Lung (tissue), 16 donors: ENCODE data around the gene CIART. TPM values are rescaled to one million over a fixed set of nuclear protein-coding genes. Genes with fewer than 3 reads are reported as not detected.
"Not testable (repeated sequence)": the region's sequence is repeated elsewhere in the genome, so short reads cannot be mapped to it uniquely, and the experiment has no call there.

Source experiments
- ATAC-seq: fragments of 200-7000 bp; cut with Tn5 transposase; one replicate; pipeline ENCODE4 v1.9.1; 2020; ENCODE audit warnings: moderate number of reproducible peaks; ENCODE audit not compliant: insufficient read depth, low FRiP score
- DNase-seq, 3 donors: peaks; one replicate each; pipeline ENCODE4 v3.0.0-alpha.2; 2013 to 2017
- H3K27ac ChIP-seq, 2 donors: one replicate each; pipeline ENCODE4 v1.5.1; 2013; ENCODE audit warnings: mild to moderate bottlenecking in 2 of 2, moderate library complexity in 2 of 2, control low read depth in 1 of 2, inconsistent platforms in 1 of 2, low read depth in 1 of 2, low read length in 1 of 2
- H3K27me3 ChIP-seq, 3 donors: one replicate each; pipeline ENCODE4 v1.5.1; 2013; ENCODE audit warnings: low read length in 2 of 3; ENCODE audit not compliant: control insufficient read depth in 3 of 3, insufficient read depth in 3 of 3
- H3K36me3 ChIP-seq, 4 donors: one replicate each; pipeline ENCODE4 v1.5.1; 2013; ENCODE audit warnings: low read length in 4 of 4, mild to moderate bottlenecking in 1 of 4, moderate library complexity in 1 of 4; ENCODE audit not compliant: control insufficient read depth in 4 of 4, insufficient read depth in 4 of 4
- H3K4me1 ChIP-seq, 5 donors: one replicate each; pipeline ENCODE4 v1.5.1; 2013; ENCODE audit warnings: low read length in 5 of 5, mild to moderate bottlenecking in 2 of 5, moderate library complexity in 1 of 5; ENCODE audit not compliant: control insufficient read depth in 5 of 5, insufficient read depth in 5 of 5
- H3K4me3 ChIP-seq: one replicate; pipeline ENCODE4 v1.5.1; 2013; ENCODE audit warnings: mild to moderate bottlenecking, control low read depth, moderate library complexity
- H3K9ac ChIP-seq, 2 donors: one replicate each; pipeline ENCODE4 v1.5.1; 2013; ENCODE audit warnings: low read length in 2 of 2, control low read depth in 1 of 2; ENCODE audit not compliant: insufficient read depth in 1 of 2
- H3K9me3 ChIP-seq, 4 donors: one replicate each; pipeline ENCODE4 v1.5.1; 2013; ENCODE audit warnings: low read length in 3 of 4, mild to moderate bottlenecking in 1 of 4, moderate library complexity in 1 of 4; ENCODE audit not compliant: control insufficient read depth in 4 of 4, insufficient read depth in 3 of 4
- WGBS, 2 donors: extraction: QIAGEN DNeasy Blood & Tissue Kit; methylation state at CpG; one replicate each; pipeline ENCODE4 v1.1.7; 2013; 5-methylcytosine and 5-hydroxymethylcytosine counted together
- long read RNA-seq, 5 donors: transcript quantifications; one replicate each; lab custom pipeline, GENCODE V29; 2026
- polyA plus RNA-seq, 2 donors: library from polyadenylated mRNA; stranded (reverse); fragments of 200-250 nt; gene quantifications; one replicate each; pipeline ENCODE4 v1.2.1, GENCODE V29; 2013
- total RNA-seq, 2 donors: library from RNA; depleted of rRNA in 1 of 2; stranded (reverse); fragments of >200 nt in 1 of 2; gene quantifications; one replicate each; pipeline ENCODE4 v1.2.1, GENCODE V29; 2014 to 2021
- TF ChIP-seq, protein P1 (sequence below): IDR thresholded peaks from 2 replicates; pipeline ENCODE4 v1.5.1; 2012; ENCODE audit warnings: mild to moderate bottlenecking; ENCODE audit errors: control extremely low read depth, extremely low read depth
- donor health status: control.
- donor health status: control.
- donor health status: Bipolar disorder and iron deficiency.
- donor health status: healthy.
- donor health status: DM: yes; HTN: yes; CAD: no.

Gene CIART, protein sequence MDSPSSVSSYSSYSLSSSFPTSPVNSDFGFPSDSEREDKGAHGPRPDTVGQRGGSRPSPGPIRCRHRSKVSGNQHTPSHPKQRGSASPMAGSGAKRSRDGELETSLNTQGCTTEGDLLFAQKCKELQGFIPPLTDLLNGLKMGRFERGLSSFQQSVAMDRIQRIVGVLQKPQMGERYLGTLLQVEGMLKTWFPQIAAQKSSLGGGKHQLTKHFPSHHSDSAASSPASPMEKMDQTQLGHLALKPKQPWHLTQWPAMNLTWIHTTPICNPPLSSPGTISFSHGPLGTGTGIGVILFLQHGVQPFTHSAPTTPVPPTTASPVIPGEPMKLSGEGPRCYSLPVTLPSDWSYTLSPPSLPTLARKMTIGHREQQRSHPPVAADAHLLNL
- total RNA-seq (1 to 10 TPM; 1.3 to 6.5 TPM), polyA plus RNA-seq (1 to 10 TPM; 3.4 to 8.0 TPM)
- long read RNA-seq, donor 1, partial matches to known transcripts = 0 of 3 reads
- long read RNA-seq, donor 1, other reads (novel, unspliced or antisense) = 0 of 3 reads
- long read RNA-seq, donor 2 = 0 reads
- long read RNA-seq, donor 3 = 0 reads
- long read RNA-seq, donor 4 = 0 reads
- long read RNA-seq, donor 5, transcript CIART-202 (6 exons, 1,179 nt) = major isoform, 6 of 6 reads
- long read RNA-seq, donor 5, partial matches to known transcripts = 0 of 6 reads
- long read RNA-seq, donor 5, other reads (novel, unspliced or antisense) = 0 of 6 reads

DNA sequence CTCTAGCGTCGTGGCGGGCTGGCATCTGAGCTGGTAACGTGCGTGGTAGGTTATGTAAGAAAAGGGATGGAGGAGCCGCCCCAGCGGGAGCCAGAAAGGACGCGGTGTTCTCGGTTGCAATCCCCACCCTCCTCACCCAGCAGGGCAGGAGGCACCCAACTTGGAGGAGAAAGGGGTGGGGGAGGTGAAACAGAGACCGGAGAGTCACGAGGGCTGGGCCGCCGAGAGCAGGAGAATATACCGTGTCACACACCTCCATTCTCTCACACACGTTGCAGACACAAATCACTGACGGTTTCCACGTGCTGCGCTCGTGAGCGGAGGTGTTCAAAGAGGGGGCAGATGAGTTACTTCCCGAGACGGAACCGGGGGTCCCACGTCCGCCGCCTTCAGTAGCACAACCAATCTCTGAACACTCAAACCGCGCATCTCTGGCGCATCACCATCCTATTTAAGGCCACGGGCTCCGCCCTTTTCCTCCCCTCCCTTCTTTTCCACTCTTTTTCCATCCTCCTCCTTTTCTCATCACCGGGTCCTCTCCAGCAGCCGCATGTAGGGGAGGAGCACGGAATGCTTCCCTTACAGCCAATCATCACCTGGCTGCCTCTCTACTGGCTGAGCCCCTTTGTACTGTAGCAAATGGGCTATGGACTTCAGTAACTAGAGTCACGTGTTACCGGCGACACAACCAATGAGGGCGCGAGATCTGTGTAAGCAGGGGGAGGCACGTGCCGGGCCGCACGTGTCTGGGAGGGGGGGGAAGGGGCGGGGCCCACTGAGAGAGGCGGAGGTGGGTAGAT, at the start of gene CIART:
Gene CIART, plus strand, starts transcription at position 797 of the 800 bp plus-strand sequence. CDS start 714 bp downstream, outside the sequence.
- WGBS, 2 donors = 3% methylated on average over 46 of the region's 46 CpGs
- H3K4me1 ChIP-seq = peaks cover 0 to 17% (median 4%) of the 10 kb centered on the region in 5 donors
- H3K36me3 ChIP-seq = peaks cover 0 to 7% (median 2%) of the 10 kb centered on the region in 4 donors
- H3K27me3 ChIP-seq = no peaks in the 10 kb centered on the region
- peak within 1 kb of the TSS; percentile 45 for H3K4me3 ChIP-seq
- H3K9ac ChIP-seq = peak within 1 kb of the TSS; percentile 34 to 83
- H3K27ac ChIP-seq = peak within 1 kb of the TSS; percentile 88 to 97
- DNase-seq (peak; percentile 94 to 97 (median 94)), ATAC-seq (peak; percentile 92)
- no peaks in the 10 kb centered on the region for H3K9me3 ChIP-seq
- TF ChIP-seq, protein P1, sequence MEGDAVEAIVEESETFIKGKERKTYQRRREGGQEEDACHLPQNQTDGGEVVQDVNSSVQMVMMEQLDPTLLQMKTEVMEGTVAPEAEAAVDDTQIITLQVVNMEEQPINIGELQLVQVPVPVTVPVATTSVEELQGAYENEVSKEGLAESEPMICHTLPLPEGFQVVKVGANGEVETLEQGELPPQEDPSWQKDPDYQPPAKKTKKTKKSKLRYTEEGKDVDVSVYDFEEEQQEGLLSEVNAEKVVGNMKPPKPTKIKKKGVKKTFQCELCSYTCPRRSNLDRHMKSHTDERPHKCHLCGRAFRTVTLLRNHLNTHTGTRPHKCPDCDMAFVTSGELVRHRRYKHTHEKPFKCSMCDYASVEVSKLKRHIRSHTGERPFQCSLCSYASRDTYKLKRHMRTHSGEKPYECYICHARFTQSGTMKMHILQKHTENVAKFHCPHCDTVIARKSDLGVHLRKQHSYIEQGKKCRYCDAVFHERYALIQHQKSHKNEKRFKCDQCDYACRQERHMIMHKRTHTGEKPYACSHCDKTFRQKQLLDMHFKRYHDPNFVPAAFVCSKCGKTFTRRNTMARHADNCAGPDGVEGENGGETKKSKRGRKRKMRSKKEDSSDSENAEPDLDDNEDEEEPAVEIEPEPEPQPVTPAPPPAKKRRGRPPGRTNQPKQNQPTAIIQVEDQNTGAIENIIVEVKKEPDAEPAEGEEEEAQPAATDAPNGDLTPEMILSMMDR = no peak

GRCh38 chr1:150232921-150233320, 49.4 kb upstream of the CIART start:
- H3K27me3 ChIP-seq, H3K36me3 ChIP-seq, DNase-seq, H3K9me3 ChIP-seq, ATAC-seq, H3K9ac ChIP-seq, H3K4me3 ChIP-seq: not testable (repeated sequence)
- Histone ChIP-seq H3K27ac (peak overlapping the region in 1 of 2 donors; percentile 46), H3K4me1 (peaks cover 0 to 18% (median 6%) of the 10 kb centered on the region in 5 donors)
- WGBS, 2 donors = 74 to 85% methylated on average over 10 of the region's 10 CpGs

DNA sequence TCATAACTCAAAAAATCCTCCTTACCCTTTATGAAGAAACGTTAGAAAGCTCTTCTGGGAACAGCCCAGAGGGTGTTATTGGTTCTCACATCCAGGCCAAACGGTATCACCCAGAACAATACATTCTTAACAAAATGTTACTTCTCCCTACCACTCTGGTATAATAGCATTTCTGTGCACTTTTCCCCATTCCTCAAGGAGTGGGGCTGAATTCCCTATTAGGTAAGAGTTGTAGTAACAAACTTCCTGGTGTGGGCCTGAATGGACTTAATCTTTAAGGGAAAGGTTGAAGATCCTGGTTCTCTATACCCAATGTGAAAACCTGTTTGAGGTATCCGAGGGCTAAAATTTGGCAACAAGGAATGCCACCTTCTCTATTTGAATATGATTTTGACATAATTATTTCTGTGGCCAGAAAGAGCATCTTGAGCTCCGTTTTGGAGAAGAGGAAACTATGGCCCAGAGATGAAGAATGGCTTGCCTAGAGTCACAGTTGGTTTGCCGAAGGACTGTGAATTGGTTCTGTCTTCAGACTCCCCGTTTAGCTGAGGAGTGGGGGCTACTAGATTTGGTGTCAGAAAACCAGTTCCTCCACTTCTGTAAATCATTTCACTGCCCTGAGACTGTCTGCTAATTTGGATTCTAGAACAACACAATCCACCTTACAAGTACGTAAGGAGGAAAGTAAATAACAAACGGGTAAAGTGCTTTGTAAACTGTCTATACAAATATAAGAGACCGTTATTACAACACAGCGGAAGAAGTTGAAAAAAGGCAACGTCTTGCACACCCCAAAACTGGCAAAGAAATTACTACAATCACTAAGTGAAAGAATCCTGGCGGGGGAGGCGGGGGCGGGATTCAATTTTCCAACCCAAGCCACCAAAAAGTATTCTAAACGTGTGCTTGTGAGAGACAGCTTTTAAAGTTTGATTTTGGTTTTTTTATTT, 48.7 kb upstream of the CIART start:
- H3K4me1 ChIP-seq = peaks cover 0 to 18% (median 6%) of the 10 kb centered on the region in 5 donors
- WGBS, 2 donors = 6 to 8% methylated on average over 15 of the region's 15 CpGs
- H3K9ac ChIP-seq = peak overlapping the region; percentile 78 to 90
- H3K9me3 ChIP-seq = no peaks in the 10 kb centered on the region
- DNase-seq (peak; percentile 32 to 83 (median 73)), ATAC-seq (no peak)
- TF ChIP-seq, protein P1 = no peak
- H3K36me3 ChIP-seq = peaks cover 0 to 3% (median 1%) of the 10 kb centered on the region in 4 donors
- peak overlapping the region; percentile 40 to 98 for H3K27ac ChIP-seq
- H3K4me3 ChIP-seq = no peak overlapping the region
- no peaks in the 10 kb centered on the region for H3K27me3 ChIP-seq
